ENCODE results near the gene CTCFL. TPM values are rescaled to one million over a fixed set of nuclear protein-coding genes. Genes with fewer than 3 reads are reported as not detected.

Gene CTCFL, protein sequence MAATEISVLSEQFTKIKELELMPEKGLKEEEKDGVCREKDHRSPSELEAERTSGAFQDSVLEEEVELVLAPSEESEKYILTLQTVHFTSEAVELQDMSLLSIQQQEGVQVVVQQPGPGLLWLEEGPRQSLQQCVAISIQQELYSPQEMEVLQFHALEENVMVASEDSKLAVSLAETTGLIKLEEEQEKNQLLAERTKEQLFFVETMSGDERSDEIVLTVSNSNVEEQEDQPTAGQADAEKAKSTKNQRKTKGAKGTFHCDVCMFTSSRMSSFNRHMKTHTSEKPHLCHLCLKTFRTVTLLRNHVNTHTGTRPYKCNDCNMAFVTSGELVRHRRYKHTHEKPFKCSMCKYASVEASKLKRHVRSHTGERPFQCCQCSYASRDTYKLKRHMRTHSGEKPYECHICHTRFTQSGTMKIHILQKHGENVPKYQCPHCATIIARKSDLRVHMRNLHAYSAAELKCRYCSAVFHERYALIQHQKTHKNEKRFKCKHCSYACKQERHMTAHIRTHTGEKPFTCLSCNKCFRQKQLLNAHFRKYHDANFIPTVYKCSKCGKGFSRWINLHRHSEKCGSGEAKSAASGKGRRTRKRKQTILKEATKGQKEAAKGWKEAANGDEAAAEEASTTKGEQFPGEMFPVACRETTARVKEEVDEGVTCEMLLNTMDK
- total RNA-seq (2014; rRNA removed; shearing (Covaris generic)), result not detected in 2 replicates
- polyA plus RNA-seq (2014; cell fraction: nucleus; rRNA removed), result not detected in 2 replicates

DNA sequence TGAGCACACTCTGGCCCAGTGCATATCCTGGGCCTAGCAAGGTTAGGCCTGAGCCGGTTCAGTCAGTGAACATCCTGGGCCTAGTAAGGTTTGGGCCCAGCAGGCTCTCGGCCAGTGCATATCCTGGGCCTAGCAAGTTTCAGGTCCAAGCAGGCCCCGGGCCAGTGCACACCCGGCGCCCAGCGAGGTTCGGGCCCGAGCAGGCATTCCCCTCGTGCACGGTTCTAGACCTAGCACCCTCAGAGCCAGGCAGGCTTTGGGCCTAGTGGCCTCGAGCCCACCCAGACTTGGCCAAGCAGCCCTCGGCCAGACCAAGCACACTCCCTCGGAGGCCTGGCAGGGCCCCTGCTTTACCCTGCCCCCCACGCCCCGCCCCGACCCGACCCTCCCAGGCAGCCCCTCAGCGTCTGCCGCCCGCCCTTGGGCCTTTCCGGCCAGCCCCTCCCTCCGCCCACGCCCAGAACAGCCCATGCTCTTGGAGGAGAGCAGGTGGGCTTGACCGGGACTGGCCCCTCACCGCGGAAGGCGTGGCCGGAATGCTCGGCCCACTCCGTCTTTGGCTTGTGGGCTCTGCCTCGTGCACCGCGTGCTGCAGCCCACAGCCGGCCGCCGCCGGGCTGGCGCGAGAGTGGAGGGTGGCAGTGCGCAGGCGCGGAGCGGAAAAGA lies at the start of gene CTCFL:
Gene CTCFL (minus strand): TSS at position 630 of the 666 bp plus-strand sequence. CDS start 935 bp downstream, outside the sequence.
- no peak for DNase-seq (ENCODE audit: extremely low read depth, low read depth)

DNA sequence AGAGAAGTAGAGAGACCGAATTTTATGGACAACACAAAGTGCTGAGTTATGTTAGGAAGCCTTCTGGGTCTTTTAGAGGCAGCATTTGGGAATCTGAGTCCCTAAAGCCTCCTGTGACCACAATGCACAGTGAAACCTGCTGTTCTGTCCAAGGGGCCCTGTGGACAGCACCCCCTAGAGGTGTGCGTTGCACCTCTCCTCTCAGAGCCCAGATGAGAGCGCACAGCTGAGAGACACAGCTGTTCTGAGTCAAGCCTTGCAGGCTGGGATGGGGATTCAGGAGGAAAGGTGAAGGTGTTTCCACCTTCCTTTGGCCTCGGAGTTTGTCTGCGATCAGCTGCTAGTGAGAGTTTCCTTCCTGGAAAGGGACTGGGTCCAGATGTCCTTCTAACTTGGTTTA lies 49.0 kb upstream of the CTCFL start:
- DNase-seq (ENCODE audit: extremely low read depth, low read depth), result no peak

DNA sequence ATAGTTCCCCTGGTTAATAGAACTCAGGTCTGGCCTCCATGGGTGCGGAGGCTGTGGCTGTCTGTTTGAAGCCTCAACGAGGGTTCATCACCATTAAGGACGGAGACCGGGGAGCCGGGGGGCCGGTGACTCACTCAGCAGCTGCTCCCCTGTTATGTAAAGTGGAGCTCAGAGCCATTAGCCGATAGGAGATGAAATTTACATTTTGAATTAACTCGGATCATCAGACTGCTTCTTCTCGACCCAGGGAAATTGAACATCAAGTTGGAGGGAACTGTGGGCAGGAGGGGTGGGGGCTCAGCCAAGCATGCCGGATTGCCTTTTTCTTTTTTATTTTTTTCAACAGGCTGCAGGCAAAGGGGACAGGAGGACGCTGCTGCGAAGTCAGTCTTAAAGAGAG lies 48.3 kb upstream of the CTCFL start:
- no peak for DNase-seq (ENCODE audit: extremely low read depth, low read depth)

DNA sequence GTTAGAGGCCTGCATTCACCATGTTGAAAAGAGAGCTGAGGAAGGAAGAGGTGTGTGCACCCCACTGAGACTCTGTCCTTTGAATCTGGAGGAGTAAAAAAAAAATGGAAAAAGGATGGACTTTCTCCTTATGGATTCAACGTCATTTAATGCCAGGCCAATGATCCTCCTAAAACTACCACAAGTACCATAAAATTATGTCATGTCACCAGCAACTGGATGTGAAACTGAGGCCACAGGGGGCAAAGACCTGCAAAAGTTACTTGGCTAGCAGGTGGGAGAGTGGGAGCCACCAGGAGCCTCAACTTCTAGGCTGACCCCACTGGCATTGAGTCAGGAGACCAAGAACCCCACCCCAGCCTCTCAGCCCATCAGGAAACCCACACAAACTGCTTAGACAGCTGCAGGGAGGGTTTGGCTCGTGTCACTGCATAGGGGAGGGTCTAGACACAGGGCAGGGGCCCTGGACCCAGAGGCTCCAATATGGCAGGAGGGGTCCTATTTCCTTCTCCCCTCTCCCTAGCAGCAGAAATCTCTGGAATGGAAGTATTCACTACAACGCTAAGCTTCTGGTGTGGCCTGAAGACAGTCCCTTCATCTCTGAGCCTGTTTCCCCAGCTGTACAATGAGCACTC lies 47.0 kb upstream of the CTCFL start:
- no peak for DNase-seq (ENCODE audit: extremely low read depth, low read depth)

DNA sequence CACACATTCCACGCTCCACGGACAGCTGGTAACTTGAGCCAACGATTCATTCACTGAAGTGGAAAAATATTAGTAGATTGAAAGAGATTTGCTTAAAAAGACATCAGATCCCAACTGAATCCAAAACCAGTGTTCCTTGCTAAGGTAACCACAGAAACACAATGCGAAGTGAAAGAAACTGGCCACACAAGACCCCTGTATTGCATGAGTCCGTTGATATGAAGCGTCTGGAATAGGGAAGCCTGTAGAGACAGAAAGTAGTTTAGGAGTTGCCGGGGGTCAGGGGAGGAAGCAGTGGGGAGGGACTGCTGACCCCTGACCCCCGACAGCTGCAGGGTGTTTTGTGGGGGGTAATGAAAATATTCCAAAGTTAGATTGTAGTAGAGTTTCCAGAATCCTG lies 46.0 kb upstream of the CTCFL start:
- DNase-seq (ENCODE audit: extremely low read depth, low read depth), result no peak

DNA sequence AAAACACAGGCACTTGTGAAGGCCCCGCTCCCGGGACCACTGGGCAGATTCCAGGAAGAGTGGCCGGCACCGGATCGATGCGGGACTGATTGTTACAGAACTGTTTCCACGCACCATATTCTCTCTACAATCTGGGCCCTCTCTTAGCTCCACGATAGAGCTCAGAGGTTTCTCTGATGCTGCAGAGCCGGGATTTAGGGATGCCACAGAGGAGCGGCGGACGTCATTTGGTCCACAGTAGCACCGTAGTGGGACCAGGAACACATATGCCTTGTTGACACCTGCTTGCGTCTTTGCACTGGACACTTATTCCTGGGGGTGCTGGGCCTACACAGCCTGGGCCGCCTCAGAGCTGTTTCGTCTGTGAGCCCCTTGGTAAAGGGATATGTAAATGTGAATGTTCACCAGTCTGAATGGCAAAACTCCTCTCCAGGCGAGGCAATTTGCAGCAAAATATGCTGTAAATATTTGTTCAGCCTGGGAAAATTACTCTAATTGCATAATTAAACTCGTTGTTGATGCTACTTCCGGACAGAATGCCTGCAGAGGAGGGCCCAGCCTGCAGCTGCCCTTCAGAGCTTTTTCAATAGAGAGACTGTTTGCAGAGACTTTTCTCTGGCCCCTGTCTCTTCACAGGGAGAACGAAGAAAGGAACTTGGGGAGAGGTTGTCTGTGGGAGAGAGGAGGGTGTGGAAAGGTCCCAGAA lies 45.4 kb upstream of the CTCFL start:
- DNase-seq (ENCODE audit: extremely low read depth, low read depth), result no peak

DNA sequence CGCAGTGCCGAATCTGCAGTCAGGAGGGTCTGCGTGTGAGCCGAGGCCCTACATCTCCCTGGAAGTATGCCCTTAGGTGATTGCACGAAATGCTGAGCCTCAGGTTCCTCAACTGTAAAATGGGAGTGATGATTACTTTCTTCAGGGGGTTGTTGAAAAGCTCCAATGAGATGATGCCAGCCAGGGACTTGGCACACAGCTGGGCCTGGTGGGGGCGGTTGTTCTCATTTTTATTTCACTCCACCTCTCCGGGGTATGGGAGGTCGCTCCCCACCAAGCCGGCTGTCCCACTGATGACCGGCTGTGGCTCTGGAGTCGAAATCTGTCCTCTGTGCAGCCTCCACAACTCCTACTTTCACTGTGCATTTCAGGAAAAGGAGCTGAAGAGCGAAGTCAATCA lies 44.0 kb upstream of the CTCFL start:
- no peak for DNase-seq (ENCODE audit: extremely low read depth, low read depth)

DNA sequence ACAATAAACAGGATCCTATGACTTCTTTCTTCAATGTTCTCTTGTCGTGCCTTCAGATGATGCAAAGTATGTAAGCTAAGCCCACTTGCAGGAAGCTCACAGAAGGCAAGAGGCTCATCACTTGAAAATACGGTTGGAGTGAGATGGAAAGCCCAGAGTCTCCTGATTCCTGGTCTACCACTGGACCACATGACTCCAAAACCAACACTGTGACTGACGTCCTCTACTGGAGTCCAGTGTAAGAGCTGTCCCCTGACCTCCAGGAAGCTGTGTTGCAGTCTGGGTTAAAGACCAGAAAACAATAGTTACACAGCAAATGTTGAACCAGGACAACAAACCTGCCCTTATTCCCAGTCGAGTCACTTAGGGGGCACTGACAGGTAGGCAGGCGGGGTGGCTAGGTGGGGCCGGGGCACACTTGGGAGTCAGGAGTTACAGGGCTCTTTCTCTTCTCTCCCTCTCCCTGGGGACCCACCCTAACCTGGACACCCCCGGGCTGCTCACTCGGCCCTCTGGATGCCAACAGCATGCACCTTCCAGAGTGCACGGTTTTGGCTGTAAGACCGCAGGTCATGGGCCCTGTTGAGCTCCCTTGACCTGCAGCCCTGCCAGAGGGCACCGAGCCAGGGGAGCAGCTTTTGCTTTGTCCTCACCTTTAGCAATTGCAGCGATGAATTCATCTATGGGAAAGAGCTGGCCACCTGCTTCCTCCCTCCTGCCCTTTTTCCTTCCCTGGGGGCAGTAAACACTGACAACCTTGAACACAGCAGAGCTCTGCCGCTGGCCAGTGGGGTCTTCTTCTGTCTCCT lies 43.4 kb upstream of the CTCFL start:
- DNase-seq (ENCODE audit: extremely low read depth, low read depth), result no peak

DNA sequence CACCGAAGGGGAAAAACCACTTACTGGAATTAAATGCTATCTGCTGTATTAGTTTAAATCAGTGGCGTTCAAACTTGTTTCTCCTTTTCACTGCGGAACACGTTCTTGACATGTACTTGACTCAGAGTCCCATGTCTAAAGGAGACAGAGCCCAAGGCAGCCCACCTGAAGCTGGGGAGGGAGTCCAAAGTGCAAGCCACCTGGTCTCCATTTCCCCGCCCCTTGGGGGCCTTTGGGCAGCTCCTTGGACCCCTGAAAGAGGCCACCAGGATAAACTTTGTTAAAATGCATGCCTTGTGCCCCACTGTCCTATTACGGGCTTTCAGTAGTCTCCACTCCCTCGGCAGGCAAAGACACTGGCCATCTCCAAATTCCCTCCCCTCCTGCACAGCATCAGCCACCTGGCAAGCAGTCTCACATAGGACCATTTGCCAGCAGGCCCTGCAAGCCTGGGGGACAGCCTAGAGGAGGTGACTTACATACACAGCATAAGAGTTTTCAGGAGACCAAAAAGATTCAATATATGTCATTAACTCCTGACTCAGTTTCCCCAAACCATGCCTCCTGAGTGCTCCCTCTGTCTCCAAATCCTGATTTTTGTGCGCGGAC lies 42.6 kb upstream of the CTCFL start:
- no peak for DNase-seq (ENCODE audit: extremely low read depth, low read depth)

DNA sequence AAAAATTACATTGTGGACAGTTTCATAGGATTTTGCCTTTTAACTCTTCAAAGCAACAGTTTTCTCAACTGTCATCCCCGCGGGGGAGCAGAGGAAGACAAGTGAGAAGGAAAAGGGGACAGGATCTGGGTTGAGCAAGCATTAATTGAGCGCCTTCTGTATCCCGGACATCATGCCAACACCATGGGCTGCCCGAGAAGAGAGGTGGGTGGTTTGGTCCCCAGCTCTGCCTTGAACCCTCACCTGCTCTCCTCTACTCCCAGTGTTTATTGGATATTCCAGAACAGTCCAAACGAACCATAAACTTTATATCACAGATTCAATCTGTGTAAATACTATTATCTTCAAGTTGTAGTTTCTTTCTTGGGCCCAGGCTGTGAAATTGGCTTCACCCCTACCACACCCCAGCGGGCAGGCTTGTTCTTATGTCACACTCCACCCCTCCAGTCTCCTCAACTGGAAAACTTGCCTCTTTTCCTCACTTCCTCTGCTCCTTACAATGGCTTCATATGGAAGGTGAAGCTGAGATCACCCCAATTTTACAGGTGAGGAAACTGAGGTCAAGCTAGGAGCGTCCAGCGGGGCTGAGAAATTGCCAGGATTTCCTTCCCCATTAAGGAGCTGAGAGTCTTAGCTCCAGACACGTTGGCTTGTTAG lies 42.0 kb upstream of the CTCFL start:
- DNase-seq (ENCODE audit: extremely low read depth, low read depth), result no peak

DNA sequence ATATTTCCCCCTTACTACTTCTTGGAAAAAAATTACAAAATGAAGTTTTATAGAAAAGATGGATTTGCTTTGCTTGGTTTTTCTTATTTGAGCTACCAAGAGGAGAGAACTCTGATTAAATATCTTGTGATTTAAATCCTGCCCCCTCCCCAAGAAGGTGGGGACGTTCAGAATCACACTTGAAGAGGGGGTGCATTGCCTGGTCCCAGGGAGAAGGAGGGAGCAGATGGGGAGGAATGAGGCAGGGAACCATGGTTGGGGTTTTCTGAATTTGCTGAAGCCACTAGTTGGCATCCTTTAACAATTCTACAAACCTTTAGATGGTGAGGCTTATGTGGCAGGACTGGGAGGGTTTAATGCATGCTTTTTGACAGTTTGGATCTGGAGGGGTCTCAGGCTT lies 41.5 kb upstream of the CTCFL start:
- DNase-seq (ENCODE audit: extremely low read depth, low read depth), result no peak

DNA sequence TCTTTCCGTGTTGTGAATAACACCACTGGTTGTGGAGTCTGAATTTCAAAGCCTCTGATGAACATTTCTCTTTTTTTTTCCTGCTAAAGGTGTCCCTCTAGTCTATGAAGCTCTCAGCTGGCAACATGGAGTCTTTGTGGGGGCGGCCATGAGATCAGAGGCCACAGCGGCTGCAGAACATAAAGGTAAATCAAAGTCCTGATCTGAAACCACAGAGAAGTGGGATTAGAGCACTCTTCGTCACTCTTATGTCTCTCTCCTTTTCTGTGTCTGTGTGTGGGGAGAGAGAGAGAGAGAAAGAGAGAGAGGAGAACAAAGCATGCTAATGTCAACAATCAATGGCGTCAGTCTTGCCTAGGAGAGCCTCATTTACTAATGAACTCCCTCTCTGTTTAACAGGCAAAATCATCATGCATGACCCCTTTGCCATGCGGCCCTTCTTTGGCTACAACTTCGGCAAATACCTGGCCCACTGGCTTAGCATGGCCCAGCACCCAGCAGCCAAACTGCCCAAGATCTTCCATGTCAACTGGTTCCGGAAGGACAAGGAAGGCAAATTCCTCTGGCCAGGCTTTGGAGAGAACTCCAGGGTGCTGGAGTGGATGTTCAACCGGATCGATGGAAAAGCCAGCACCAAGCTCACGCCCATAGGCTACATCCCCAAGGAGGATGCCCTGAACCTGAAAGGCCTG lies 40.2 kb upstream of the CTCFL start:
- DNase-seq (ENCODE audit: extremely low read depth, low read depth), result no peak

DNA sequence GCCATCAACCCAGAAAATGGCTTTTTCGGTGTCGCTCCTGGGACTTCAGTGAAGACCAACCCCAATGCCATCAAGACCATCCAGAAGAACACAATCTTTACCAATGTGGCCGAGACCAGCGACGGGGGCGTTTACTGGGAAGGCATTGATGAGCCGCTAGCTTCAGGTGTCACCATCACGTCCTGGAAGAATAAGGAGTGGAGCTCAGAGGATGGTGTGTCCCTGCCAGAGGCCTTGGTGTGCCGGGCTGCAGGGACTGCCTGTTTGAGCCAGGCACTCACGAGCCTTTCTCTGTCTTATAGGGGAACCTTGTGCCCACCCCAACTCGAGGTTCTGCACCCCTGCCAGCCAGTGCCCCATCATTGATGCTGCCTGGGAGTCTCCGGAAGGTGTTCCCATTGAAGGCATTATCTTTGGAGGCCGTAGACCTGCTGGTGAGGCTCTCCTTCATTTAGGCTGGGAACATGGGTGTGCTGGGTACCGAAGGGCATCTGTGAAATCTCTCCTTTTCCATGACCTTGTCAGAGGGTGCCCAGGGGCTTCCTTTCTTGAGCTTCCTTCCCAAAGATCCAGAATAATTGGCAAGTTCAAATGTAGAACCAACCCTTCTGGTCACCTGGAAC lies 39.4 kb upstream of the CTCFL start:
- DNase-seq (ENCODE audit: extremely low read depth, low read depth), result no peak

DNA sequence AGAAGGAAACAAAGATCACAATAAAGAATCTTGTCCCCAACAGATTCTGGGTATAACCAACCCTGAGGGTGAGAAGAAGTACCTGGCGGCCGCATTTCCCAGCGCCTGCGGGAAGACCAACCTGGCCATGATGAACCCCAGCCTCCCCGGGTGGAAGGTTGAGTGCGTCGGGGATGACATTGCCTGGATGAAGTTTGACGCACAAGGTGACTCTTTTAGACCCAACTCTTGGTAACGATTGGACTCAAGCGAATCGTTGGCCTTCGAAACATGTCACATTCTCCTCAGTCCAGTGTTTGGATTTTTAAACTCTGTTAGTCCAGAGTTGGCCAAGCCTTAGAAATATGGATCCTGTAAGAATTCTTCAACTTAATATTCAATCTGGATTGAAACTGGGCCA lies 38.6 kb upstream of the CTCFL start:
- no peak for DNase-seq (ENCODE audit: extremely low read depth, low read depth)

DNA sequence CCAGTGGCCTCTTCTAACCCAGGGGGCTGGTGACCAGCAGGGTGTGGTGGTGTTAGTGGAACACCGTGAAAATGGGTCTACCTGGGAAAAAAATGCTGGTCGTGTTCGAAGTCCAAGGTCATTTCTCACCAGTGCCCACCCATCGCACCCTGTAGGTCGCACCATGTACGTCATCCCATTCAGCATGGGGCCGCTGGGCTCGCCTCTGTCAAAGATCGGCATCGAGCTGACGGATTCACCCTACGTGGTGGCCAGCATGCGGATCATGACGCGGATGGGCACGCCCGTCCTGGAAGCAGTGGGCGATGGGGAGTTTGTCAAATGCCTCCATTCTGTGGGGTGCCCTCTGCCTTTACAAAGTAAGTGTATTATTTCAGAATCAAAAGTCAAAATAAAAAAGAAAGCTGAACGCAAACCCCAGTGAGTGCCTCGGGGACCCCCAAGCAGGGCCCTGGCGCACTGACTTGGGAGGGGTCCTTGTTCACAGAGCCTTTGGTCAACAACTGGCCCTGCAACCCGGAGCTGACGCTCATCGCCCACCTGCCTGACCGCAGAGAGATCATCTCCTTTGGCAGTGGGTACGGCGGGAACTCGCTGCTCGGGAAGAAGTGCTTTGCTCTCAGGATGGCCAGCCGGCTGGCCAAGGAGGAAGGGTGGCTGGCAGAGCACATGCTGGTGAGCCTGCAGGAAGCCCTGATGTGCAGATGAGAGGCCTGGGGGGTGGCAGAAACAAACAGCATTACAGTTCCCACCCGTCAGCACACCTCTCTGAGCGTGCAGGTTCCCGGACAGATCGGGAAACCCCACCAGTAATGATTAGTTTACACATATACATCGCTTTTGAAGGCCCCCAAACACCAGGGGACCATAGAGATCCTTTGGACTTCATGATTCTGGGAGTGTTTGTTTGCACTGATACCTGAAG lies 37.9 kb upstream of the CTCFL start:
- DNase-seq (ENCODE audit: extremely low read depth, low read depth), result no peak

Measured in NCI-H460 (cell line).